GM12864 (cell line): ENCODE data around the gene SYNJ2.

Source experiments
- DNase-seq: peaks from one replicate; pipeline ENCODE4 v3.0.0-alpha.2; 2011; ENCODE audit warnings: low read depth
- H3K4me3 ChIP-seq: 2 replicates; pipeline ENCODE4 v1.5.1; 2011; ENCODE audit warnings: mild to moderate bottlenecking, low read depth, low read length, control low read depth
- CTCF ChIP-seq: IDR thresholded peaks from 2 replicates; pipeline ENCODE4 v1.5.1; 2011; ENCODE audit warnings: low read depth, mild to moderate bottlenecking, moderate library complexity, low read length, control low read depth, inconsistent platforms; ENCODE audit errors: missing control alignments

Gene SYNJ2

GRCh38 chr6:158000530-158001307 lies 19.1 kb downstream of the SYNJ2 start:
- no peak for DNase-seq
- no peak overlapping the region for H3K4me3 ChIP-seq
- TF ChIP-seq CTCF, result no peak

- no peak for TF ChIP-seq CTCF
- no peak for DNase-seq
- H3K4me3 ChIP-seq, result no peak overlapping the region
Measured at GRCh38 chr6:158002249-158002950, 20.7 kb downstream of the SYNJ2 start.

GRCh38 chr6:158002951-158003853 lies 21.5 kb downstream of the SYNJ2 start:
- TF ChIP-seq CTCF, result no peak
- no peak overlapping the region for H3K4me3 ChIP-seq
- no peak for DNase-seq

GRCh38 chr6:158003910-158004700 lies 22.4 kb downstream of the SYNJ2 start:
- H3K4me3 ChIP-seq, result no peak overlapping the region
- no peak for DNase-seq
- no peak for TF ChIP-seq CTCF

DNA sequence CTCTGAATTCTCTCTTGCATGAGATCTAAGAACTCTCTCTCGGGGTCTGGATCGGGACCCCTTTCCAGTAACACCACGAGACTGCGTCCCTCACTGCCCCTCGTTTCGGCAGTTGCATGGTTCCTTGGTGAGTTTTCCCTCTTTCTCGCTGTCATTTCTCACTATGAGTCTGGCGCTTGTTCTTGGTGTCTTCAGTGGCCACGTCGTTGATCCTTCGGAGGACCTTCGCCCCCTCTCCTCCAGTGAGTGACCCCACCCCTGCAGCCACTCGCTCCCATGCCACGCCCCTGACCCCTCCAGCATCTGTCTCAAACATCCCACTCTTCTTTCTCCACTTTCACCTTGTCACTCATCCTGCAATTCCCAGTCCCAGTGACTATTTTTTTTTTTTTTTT lies 23.0 kb downstream of the SYNJ2 start:
- DNase-seq, result no peak
- TF ChIP-seq CTCF, result no peak
- no peak overlapping the region for H3K4me3 ChIP-seq

DNA sequence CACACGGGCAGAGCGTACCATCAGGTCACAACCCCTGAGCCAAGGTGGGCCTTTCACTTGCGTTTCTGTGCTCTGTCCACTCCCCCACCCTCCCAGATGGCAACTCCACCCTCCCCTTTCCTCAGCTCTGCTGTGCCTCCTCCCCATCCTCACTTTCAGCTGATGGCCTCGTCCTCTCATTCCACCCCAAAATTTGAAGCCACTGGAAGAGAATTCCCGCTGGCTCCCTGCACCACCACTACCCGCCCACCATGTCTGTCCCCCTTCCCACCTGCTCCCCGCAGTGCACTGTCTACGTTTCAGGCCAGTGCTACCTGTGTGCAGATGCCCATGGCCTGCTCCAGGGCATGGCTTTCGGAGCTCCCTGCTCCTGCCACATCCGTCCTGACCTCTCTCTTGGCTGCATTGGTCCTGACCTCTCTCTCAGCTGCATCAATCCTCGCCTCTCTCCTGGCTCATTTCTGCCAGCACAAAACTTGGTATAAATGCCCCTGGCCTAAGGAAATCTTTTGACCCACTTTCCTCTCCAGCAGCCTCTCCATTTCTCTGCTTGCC lies 24.0 kb downstream of the SYNJ2 start:
- H3K4me3 ChIP-seq, result no peak overlapping the region
- no peak for TF ChIP-seq CTCF
- DNase-seq, result no peak
